ENCODE results near the gene LAMP1. TPM values are rescaled to one million over a fixed set of nuclear protein-coding genes. Genes with fewer than 3 reads are reported as not detected.
"Not testable (repeated sequence)": the region's sequence is repeated elsewhere in the genome, so short reads cannot be mapped to it uniquely, and the experiment has no call there.

Gene LAMP1
- total RNA-seq, 2 experiments from 2014 or later, result 37.0 to 42.6 TPM

GRCh38 chr13:113304121-113304520, 7.1 kb downstream of the LAMP1 start:
- TF ChIP-seq CTCF (IDR thresholded peaks at IDR 0.05), result no peak
- DNase-seq, result no peak
- Mint-ChIP-seq H3K27ac (no peak overlapping the region), H3K9me3 (no peaks in the 10 kb centered on the region), H3K27me3 (no peaks in the 10 kb centered on the region), H3K4me1 (ENCODE audit: low read depth) (peaks cover 30% of the 10 kb centered on the region), H3K4me3 (no peak overlapping the region), H3K36me3 (ENCODE audit: low read depth) (peaks cover 2% of the 10 kb centered on the region)
- no peak for ATAC-seq
- POLR2A ChIA-PET, result interaction anchor here (0.6 kb wide), 1 partner anchor 1008 kb away, joined by 3 read pairs; no protein-coding TSS in a partner anchor
- CTCF ChIA-PET, result interaction anchor here (0.5 to 1.5 kb wide), 3 partner anchors 90 to 558 kb away, joined by 3 to 4 read pairs (median 3); no protein-coding TSS in a partner anchor
- intact Hi-C loops (cut with micrococcal nuclease), result no loop called here

- intact Hi-C loops (cut with micrococcal nuclease), result no loop called here
- H3K36me3 Mint-ChIP-seq (ENCODE audit: low read depth), result peaks cover 6% of the 10 kb centered on the region
- no peak overlapping the region for H3K27ac Mint-ChIP-seq
- no peak for DNase-seq
- peaks cover 27% of the 10 kb centered on the region for H3K4me1 Mint-ChIP-seq (ENCODE audit: low read depth)
- CTCF ChIA-PET, result no interaction called here
- H3K4me3 Mint-ChIP-seq, result no peak overlapping the region
- no peak for TF ChIP-seq CTCF (IDR thresholded peaks at IDR 0.05)
- ATAC-seq, result no peak
- POLR2A ChIA-PET, result no interaction called here
- H3K9me3 Mint-ChIP-seq, result no peaks in the 10 kb centered on the region
- H3K27me3 Mint-ChIP-seq, result no peaks in the 10 kb centered on the region
Observed at GRCh38 chr13:113305208-113305607, 8.2 kb downstream of the LAMP1 start.

- Mint-ChIP-seq H3K36me3 (ENCODE audit: low read depth) (peaks cover 10% of the 10 kb centered on the region), H3K4me1 (ENCODE audit: low read depth) (peaks cover 22% of the 10 kb centered on the region), H3K4me3 (no peak overlapping the region), H3K27ac (no peak overlapping the region), H3K9me3 (no peaks in the 10 kb centered on the region), H3K27me3 (no peaks in the 10 kb centered on the region)
- no peak for ATAC-seq
- intact Hi-C loops (cut with micrococcal nuclease), result no loop called here
- CTCF ChIA-PET, result no interaction called here
- DNase-seq, result no peak
- TF ChIP-seq CTCF (IDR thresholded peaks at IDR 0.05), result no peak
- POLR2A ChIA-PET, result no interaction called here
Observed at GRCh38 chr13:113307491-113307890, 10.5 kb downstream of the LAMP1 start.

GRCh38 chr13:113309473-113309872, 12.4 kb downstream of the LAMP1 start:
- ATAC-seq, result no peak
- no peak for DNase-seq
- Mint-ChIP-seq H3K27me3 (no peaks in the 10 kb centered on the region), H3K4me1 (ENCODE audit: low read depth) (peaks cover 8% of the 10 kb centered on the region), H3K4me3 (no peak overlapping the region), H3K36me3 (ENCODE audit: low read depth) (peaks cover 13% of the 10 kb centered on the region), H3K27ac (no peak overlapping the region), H3K9me3 (no peaks in the 10 kb centered on the region)
- CTCF ChIA-PET, result no interaction called here
- POLR2A ChIA-PET, result interaction anchor here (0.7 to 1.3 kb wide), 3 partner anchors 10 to 12 kb away, joined by 3 to 4 read pairs (median 3); partner anchors contain the start of gene LAMP1
- intact Hi-C loops (cut with micrococcal nuclease), result no loop called here
- TF ChIP-seq CTCF (IDR thresholded peaks at IDR 0.05), result no peak

DNA sequence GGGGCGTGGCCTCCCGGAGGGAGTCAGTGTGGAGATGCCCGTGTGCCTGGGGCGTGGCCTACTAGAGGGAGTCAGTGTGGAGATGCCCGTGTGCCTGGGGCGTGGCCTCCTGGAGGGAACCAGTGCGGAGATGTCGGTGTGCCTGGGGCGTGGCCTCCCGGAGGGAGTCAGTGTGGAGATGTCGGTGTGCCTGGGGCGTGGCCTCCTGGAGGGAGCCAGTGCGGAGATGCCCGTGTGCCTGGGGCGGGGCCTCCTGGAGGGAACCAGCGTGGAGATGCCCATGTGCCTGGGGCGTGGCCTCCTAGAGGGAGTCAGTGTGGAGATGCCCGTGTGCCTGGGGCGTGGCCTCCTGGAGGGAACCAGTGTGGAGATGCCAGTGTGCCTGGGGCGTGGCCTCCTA, 17.1 kb downstream of the LAMP1 start:
- H3K27me3 Mint-ChIP-seq; ATAC-seq; intact Hi-C loops (cut with micrococcal nuclease); CTCF ChIA-PET; H3K9me3 Mint-ChIP-seq; H3K4me1 Mint-ChIP-seq (ENCODE audit: low read depth); H3K4me3 Mint-ChIP-seq; DNase-seq; H3K27ac Mint-ChIP-seq; POLR2A ChIA-PET: not testable (repeated sequence)
- H3K36me3 Mint-ChIP-seq (ENCODE audit: low read depth), result peaks cover 13% of the 10 kb centered on the region

- H3K27ac Mint-ChIP-seq; DNase-seq; H3K27me3 Mint-ChIP-seq; H3K4me1 Mint-ChIP-seq (ENCODE audit: low read depth); intact Hi-C loops (cut with micrococcal nuclease); H3K9me3 Mint-ChIP-seq; H3K4me3 Mint-ChIP-seq; ATAC-seq; POLR2A ChIA-PET: not testable (repeated sequence)
- H3K36me3 Mint-ChIP-seq (ENCODE audit: low read depth), result peaks cover 12% of the 10 kb centered on the region
- CTCF ChIA-PET, result interaction anchor here (0.8 kb wide), 1 partner anchor 58 kb away, joined by 3 read pairs; no protein-coding TSS in a partner anchor
Observed at GRCh38 chr13:113314895-113315470, 17.9 kb downstream of the LAMP1 start.

Measured in activated CD8-positive, alpha-beta T cell treated with anti-CD3 and anti-CD28 coated beads for 36 hours (primary cell).